Uterus (tissue), 4 donors: Measurements from ENCODE around the gene FERD3L. TPM values are rescaled to one million over a fixed set of nuclear protein-coding genes. Genes with fewer than 3 reads are reported as not detected.

Experiments used
- DNase-seq, 2 donors: peaks; one replicate each; pipeline ENCODE4 v3.0.0-alpha.2; 2019 to 2020
- H3K27ac ChIP-seq, 2 donors: fragments of 200-600 bp; sonication (generic); 1 replicate in 1 of 2; 2 replicates in 1 of 2; pipeline ENCODE4 v1.5.1; 2016 to 2018
- H3K27me3 ChIP-seq, 2 donors: fragments of 200-600 bp; sonication (generic); one replicate each; pipeline ENCODE4 v1.5.1; 2018 to 2019; ENCODE audit warnings: control low read depth in 1 of 2
- H3K36me3 ChIP-seq, 2 donors: fragments of 200-600 bp; sonication (generic); one replicate each; pipeline ENCODE4 v1.5.1; 2019; ENCODE audit warnings: control low read depth in 1 of 2
- H3K4me1 ChIP-seq, 2 donors: fragments of 200-600 bp; sonication (generic); one replicate each; pipeline ENCODE4 v1.5.1; 2018 to 2019; ENCODE audit warnings: control low read depth in 1 of 2
- H3K4me3 ChIP-seq, 2 donors: fragments of 200-600 bp; sonication (generic); 1 replicate in 1 of 2; 2 replicates in 1 of 2; pipeline ENCODE4 v1.5.1; 2018 to 2019; ENCODE audit warnings: mild to moderate bottlenecking in 1 of 2
- H3K9me3 ChIP-seq, 2 donors: fragments of 200-600 bp; sonication (generic); one replicate each; pipeline ENCODE4 v1.5.1; 2019; ENCODE audit warnings: control low read depth in 1 of 2
- POLR2A ChIP-seq, 2 donors: fragments of 450-650 bp; IDR thresholded peaks; one replicate each; pipeline ENCODE4 v1.6.1; 2016; ENCODE audit warnings: antibody characterized with exemption in 2 of 2, mild to moderate bottlenecking in 1 of 2, moderate library complexity in 1 of 2
- intact Hi-C: fragments of 100-400 bp; cut with DNase I; formaldehyde crosslinking; loops from one replicate; pipeline ENCODE4 v1.15.1; 2023; ENCODE audit warnings: low total_unique reads
- total RNA-seq, 4 donors: library from RNA; depleted of rRNA in 3 of 4; stranded (reverse); fragments of >200 nt in 3 of 4; gene quantifications; one replicate each; pipeline versions ENCODE4 v1.1.0 to v1.2.4, GENCODE V29; 2014 to 2023
- TF ChIP-seq, protein P1 (sequence below), 4 experiments: fragments of 200-600 bp in 2 of 4; fragments of 450-650 bp in 2 of 4; sonication (generic) in 2 of 4; IDR thresholded peaks; one replicate each; pipeline ENCODE4 v1.5.1; 2016 to 2019; ENCODE audit warnings: antibody characterized with exemption in 4 of 4, mild to moderate bottlenecking in 2 of 4, moderate library complexity in 1 of 4
- donor health status: DM: yes; HTN: yes; CAD: no.

FERD3L gene
- total RNA-seq, 4 donors from 2014 or later: not detected

DNA sequence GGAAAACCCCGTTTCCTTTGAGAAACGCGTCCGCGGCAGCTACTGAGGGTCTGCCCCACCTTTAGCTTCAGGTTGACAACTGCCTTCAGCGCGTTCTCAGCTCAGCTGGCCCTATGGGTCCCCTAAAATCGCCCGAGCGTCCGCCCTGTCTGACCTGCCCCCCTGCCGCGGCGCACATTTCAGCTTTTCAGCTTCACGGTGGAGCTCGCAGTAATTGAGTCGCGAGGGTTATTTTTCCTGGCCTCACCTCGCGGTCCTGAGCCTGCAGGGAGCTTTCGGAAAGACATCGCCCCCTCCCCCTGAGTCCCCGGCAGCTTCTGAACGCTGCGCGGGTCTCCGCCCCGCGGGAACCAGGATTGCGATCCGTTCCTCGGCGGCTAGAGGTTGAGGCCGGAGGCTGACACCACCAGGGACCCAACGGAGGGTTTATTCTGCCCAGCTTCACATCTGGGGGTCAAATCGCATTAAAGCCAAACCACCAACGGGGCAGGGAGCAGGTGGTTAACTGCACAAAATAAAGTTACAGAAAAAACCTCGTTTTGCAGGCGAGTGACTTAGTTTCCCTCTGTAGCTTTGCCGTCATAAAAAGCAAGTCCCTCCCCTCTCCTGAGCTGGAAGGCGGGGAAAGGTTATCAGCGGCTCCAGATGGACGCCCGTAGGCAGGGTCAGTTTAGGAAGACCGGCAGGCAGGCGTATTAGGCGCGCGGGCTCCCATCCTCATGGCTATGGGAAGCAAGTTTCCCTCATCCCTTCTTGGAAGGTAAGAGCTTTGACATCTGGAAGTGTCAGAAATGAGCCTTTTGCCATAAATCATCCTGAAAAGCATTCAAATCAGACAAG is 38.8 kb downstream of the FERD3L start:
- no peaks in the 10 kb centered on the region for H3K27me3 ChIP-seq
- no peaks in the 10 kb centered on the region for H3K9me3 ChIP-seq
- TF ChIP-seq, protein P1, sequence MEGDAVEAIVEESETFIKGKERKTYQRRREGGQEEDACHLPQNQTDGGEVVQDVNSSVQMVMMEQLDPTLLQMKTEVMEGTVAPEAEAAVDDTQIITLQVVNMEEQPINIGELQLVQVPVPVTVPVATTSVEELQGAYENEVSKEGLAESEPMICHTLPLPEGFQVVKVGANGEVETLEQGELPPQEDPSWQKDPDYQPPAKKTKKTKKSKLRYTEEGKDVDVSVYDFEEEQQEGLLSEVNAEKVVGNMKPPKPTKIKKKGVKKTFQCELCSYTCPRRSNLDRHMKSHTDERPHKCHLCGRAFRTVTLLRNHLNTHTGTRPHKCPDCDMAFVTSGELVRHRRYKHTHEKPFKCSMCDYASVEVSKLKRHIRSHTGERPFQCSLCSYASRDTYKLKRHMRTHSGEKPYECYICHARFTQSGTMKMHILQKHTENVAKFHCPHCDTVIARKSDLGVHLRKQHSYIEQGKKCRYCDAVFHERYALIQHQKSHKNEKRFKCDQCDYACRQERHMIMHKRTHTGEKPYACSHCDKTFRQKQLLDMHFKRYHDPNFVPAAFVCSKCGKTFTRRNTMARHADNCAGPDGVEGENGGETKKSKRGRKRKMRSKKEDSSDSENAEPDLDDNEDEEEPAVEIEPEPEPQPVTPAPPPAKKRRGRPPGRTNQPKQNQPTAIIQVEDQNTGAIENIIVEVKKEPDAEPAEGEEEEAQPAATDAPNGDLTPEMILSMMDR (IDR thresholded peaks at IDR 0.05): no peak
- no peak for TF ChIP-seq POLR2A (IDR thresholded peaks at IDR 0.05)
- H3K4me1 ChIP-seq: no peaks in the 10 kb centered on the region
- H3K27ac ChIP-seq: peak overlapping the region; percentile 82 to 86
- H3K36me3 ChIP-seq: no peaks in the 10 kb centered on the region
- DNase-seq: no peak
- intact Hi-C loops: no loop called here
- H3K4me3 ChIP-seq: peak overlapping the region; percentile 39 to 51

DNA sequence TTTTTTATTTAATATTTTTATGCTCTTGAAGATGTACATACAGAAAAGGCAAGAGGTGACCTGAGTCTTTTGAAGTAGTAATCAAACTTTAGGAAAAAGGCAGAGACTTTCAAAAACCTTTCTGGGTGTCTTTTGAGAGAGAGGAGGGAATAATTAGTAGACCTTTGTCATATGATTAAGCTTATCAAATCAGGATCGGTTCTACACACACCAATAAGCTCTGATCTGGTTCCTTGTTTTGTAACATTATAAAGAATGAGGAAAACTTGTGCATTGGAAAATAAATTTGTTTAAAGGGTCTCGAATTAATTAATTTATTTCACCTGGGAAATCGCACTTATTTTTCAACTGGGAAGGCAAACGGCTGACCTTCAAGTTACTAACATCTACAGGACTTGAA is 39.7 kb downstream of the FERD3L start:
- no peak overlapping the region for H3K27ac ChIP-seq
- intact Hi-C loops: no loop called here
- H3K36me3 ChIP-seq: no peaks in the 10 kb centered on the region

DNA sequence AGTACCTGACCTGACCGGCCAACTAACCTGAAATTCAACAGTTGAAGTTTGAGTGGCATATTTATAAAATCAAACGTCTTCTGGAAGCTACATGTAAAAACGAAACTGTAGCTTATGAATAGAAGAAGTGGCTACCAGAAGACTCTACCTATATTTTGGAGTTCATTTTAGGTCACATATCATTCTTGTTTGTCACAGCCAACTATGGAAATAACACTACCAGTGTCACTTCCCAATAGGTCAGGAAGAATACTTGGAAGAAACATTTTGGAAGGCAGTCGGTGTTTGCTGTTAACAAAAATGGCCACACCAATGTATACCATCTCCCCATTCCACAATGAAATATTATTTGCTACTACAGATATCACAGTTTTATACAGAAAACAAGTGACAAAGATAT is 40.4 kb downstream of the FERD3L start:
- Histone ChIP-seq H3K27ac (no peak overlapping the region), H3K36me3 (no peaks in the 10 kb centered on the region), H3K4me3 (no peak overlapping the region), H3K9me3 (no peaks in the 10 kb centered on the region), H3K27me3 (no peaks in the 10 kb centered on the region), H3K4me1 (no peaks in the 10 kb centered on the region)
- no peak for TF ChIP-seq POLR2A (IDR thresholded peaks at IDR 0.05)
- TF ChIP-seq, protein P1 (IDR thresholded peaks at IDR 0.05): no peak
- intact Hi-C loops: no loop called here
- no peak for DNase-seq

More for the DNA sequence above, 39.7 kb downstream of the FERD3L start:
- H3K9me3 ChIP-seq: no peaks in the 10 kb centered on the region
- H3K27me3 ChIP-seq: no peaks in the 10 kb centered on the region
- no peak overlapping the region for H3K4me3 ChIP-seq
- TF ChIP-seq, protein P1 (IDR thresholded peaks at IDR 0.05): no peak
- no peak for DNase-seq
- H3K4me1 ChIP-seq: no peaks in the 10 kb centered on the region

DNA sequence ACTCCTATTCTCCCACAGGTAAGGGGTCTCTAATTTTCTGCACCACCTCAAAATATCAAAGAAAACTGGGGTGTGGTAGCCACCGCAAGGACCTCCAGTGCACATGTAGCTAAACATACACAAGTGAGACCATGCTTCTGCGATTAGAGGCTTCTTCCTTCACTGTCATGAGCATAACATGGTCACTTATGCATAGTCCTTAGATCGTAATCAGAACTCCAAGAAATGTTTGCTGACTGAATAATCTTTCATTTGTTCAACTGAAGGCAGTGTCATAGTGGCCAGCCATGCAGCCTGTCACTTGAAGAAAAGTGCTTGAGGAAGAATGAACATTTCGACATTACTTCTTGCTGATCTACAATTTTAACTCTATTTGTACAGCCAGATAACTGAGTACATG is 42.3 kb downstream of the FERD3L start:
- Histone ChIP-seq H3K27me3 (no peaks in the 10 kb centered on the region), H3K27ac (no peak overlapping the region), H3K4me1 (no peaks in the 10 kb centered on the region), H3K36me3 (no peaks in the 10 kb centered on the region), H3K9me3 (no peaks in the 10 kb centered on the region), H3K4me3 (no peak overlapping the region)
- DNase-seq: no peak
- intact Hi-C loops: no loop called here
- no peak for TF ChIP-seq POLR2A (IDR thresholded peaks at IDR 0.05)
- TF ChIP-seq, protein P1 (IDR thresholded peaks at IDR 0.05): no peak

DNA sequence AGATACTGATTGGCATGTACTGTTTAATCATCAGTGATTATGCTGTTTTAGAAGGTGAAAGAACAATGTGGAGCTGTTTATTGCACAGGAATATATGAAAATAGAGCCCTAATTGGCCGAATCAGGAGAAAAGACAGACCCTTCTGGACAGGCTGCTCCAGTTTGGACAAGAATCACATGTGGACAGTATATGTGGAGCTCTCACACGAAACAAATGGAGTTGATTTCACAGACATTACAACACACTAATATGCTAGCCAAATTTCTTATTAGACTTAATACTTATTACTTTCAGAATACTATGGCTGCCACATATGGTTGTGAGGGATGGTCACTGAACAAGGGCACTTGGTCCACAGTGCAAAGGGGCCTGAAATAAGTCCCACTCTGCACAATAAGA is 43.3 kb downstream of the FERD3L start:
- intact Hi-C loops: no loop called here
- no peak for TF ChIP-seq POLR2A (IDR thresholded peaks at IDR 0.05)
- TF ChIP-seq, protein P1 (IDR thresholded peaks at IDR 0.05): no peak
- no peaks in the 10 kb centered on the region for H3K4me1 ChIP-seq
- DNase-seq: no peak
- H3K4me3 ChIP-seq: no peak overlapping the region
- H3K27ac ChIP-seq: no peak overlapping the region
- no peaks in the 10 kb centered on the region for H3K9me3 ChIP-seq
- no peaks in the 10 kb centered on the region for H3K36me3 ChIP-seq
- H3K27me3 ChIP-seq: no peaks in the 10 kb centered on the region
